HEK293T (cell line): ENCODE data around the gene GTF2IRD1.
"Not testable (repeated sequence)": the region's sequence is repeated elsewhere in the genome, so short reads cannot be mapped to it uniquely, and the experiment has no call there.

Experiments used
- CTCF ChIA-PET: fragments of 350-600 bp; formaldehyde crosslinking; extraction: SDS; loops from one replicate; lab custom pipeline; 2021; ENCODE audit warnings: antibody characterized with exemption, inconsistent platforms; lab: Yijun Ruan, JAX
- POLR2A ChIA-PET: fragments of 350-600 bp; formaldehyde crosslinking; extraction: SDS; loops from one replicate; lab custom pipeline; 2020; ENCODE audit warnings: antibody characterized with exemption, inconsistent platforms; lab: Yijun Ruan, JAX
- DNase-seq: peaks from one replicate; pipeline ENCODE4 v3.0.0; 2012; ENCODE audit warnings: mixed read lengths; ENCODE audit errors: extremely low spot score
- ARNT ChIP-seq: fragments of 450-650 bp; IDR thresholded peaks from 2 replicates; pipeline ENCODE4 v1.6.1; 2017; ENCODE audit warnings: mild to moderate bottlenecking
- BHLHE40 ChIP-seq: fragments of 450-650 bp; IDR thresholded peaks from 2 replicates; pipeline ENCODE4 v1.6.1; 2016; ENCODE audit warnings: mild to moderate bottlenecking, moderate library complexity, borderline replicate concordance
- CTBP1 ChIP-seq: fragments of 450-650 bp; IDR thresholded peaks from 2 replicates; pipeline ENCODE4 v1.6.1; 2016; ENCODE audit warnings: borderline replicate concordance
- ELF4 ChIP-seq: fragments of 450-650 bp; IDR thresholded peaks from 2 replicates; pipeline ENCODE4 v1.6.1; 2017; ENCODE audit warnings: antibody characterized with exemption
- FOXA1 ChIP-seq: fragments of 450-650 bp; IDR thresholded peaks from 2 replicates; pipeline ENCODE4 v1.6.1; 2016; ENCODE audit warnings: mild to moderate bottlenecking
- FOXK2 ChIP-seq: fragments of 450-650 bp; IDR thresholded peaks from 2 replicates; pipeline ENCODE4 v1.6.1; 2016; ENCODE audit warnings: mild to moderate bottlenecking
- FOXM1 ChIP-seq: fragments of 450-650 bp; IDR thresholded peaks from 2 replicates; pipeline ENCODE4 v1.6.1; 2017; ENCODE audit warnings: mild to moderate bottlenecking, borderline replicate concordance
- HDGF ChIP-seq: fragments of 450-650 bp; IDR thresholded peaks from 2 replicates; pipeline ENCODE4 v1.6.1; 2017; ENCODE audit warnings: antibody characterized with exemption, borderline replicate concordance
- L3MBTL2 ChIP-seq: fragments of 450-650 bp; conservative IDR thresholded peaks from 2 replicates; pipeline ENCODE4 v1.6.1; 2016; ENCODE audit warnings: mild to moderate bottlenecking
- LEF1 ChIP-seq: fragments of 450-650 bp; IDR thresholded peaks from 2 replicates; pipeline ENCODE4 v1.6.1; 2017; ENCODE audit warnings: mild to moderate bottlenecking, borderline replicate concordance
- NFRKB ChIP-seq: fragments of 450-650 bp; IDR thresholded peaks from 2 replicates; pipeline ENCODE4 v1.6.1; 2016; ENCODE audit warnings: mild to moderate bottlenecking, moderate library complexity
- PKNOX1 ChIP-seq: fragments of 450-650 bp; IDR thresholded peaks from 2 replicates; pipeline ENCODE4 v1.6.1; 2016
- SP1 ChIP-seq: fragments of 450-650 bp; IDR thresholded peaks from 2 replicates; pipeline ENCODE4 v1.6.1; 2017
- SUZ12 ChIP-seq: fragments of 450-650 bp; IDR thresholded peaks from 2 replicates; pipeline ENCODE4 v1.6.1; 2016; ENCODE audit warnings: mild to moderate bottlenecking
- TARDBP ChIP-seq: fragments of 450-650 bp; IDR thresholded peaks from 2 replicates; pipeline ENCODE4 v1.6.1; 2016
- ZNF384 ChIP-seq: fragments of 450-650 bp; IDR thresholded peaks from 2 replicates; pipeline ENCODE4 v1.6.1; 2016

The GTF2IRD1 gene

GRCh38 chr7:74405899-74406512 lies 47.7 kb upstream of the GTF2IRD1 start:
- DNase-seq = no peak
- CTCF ChIA-PET = interaction anchor here (0.6 to 1.1 kb wide), 3 partner anchors 131 to 200 kb away, joined by 3 read pairs; no protein-coding TSS in a partner anchor
- POLR2A ChIA-PET = no interaction called here
- TF ChIP-seq FOXA1 = no peak
- no peak for TF ChIP-seq L3MBTL2
- TF ChIP-seq SP1 = no peak
- TF ChIP-seq LEF1 = no peak
- TF ChIP-seq TARDBP = no peak
- TF ChIP-seq ELF4 = no peak
- no peak for TF ChIP-seq PKNOX1
- TF ChIP-seq SUZ12 = no peak
- no peak for TF ChIP-seq FOXM1
- no peak for TF ChIP-seq FOXK2
- TF ChIP-seq HDGF = no peak
- no peak for TF ChIP-seq CTBP1

- TF ChIP-seq TARDBP = no peak
- no peak for TF ChIP-seq BHLHE40
- TF ChIP-seq CTBP1 = no peak
- TF ChIP-seq FOXK2 = no peak
- no peak for DNase-seq
- ChIA-PET POLR2A (no interaction called here), CTCF (no interaction called here)
These were observed 45.7 kb upstream of the GTF2IRD1 start for GRCh38 chr7:74407958-74408357.

GRCh38 chr7:74409571-74409970 lies 44.1 kb upstream of the GTF2IRD1 start:
- DNase-seq = no peak
- ChIA-PET POLR2A (no interaction called here), CTCF (interaction anchor here (1.2 to 1.6 kb wide), 2 partner anchors 9 to 157 kb away, joined by 3 to 5 read pairs; no protein-coding TSS in a partner anchor)
- TF ChIP-seq ZNF384 = no peak
- no peak for TF ChIP-seq FOXK2
- no peak for TF ChIP-seq L3MBTL2
- TF ChIP-seq TARDBP = no peak
- no peak for TF ChIP-seq ARNT
- TF ChIP-seq HDGF = no peak
- no peak for TF ChIP-seq CTBP1
- TF ChIP-seq SUZ12 = no peak
- TF ChIP-seq FOXM1 = no peak
- TF ChIP-seq LEF1 = no peak
- TF ChIP-seq PKNOX1 = no peak
- TF ChIP-seq FOXA1 = no peak

GRCh38 chr7:74410772-74411171 lies 42.9 kb upstream of the GTF2IRD1 start:
- ChIA-PET POLR2A (no interaction called here), CTCF (interaction anchor here (0.6 to 1.6 kb wide), 4 partner anchors 10 to 176 kb away, joined by 3 to 5 read pairs (median 3); no protein-coding TSS in a partner anchor)
- TF ChIP-seq ARNT = no peak
- no peak for TF ChIP-seq FOXK2
- no peak for TF ChIP-seq SP1
- TF ChIP-seq PKNOX1 = no peak
- no peak for TF ChIP-seq LEF1
- TF ChIP-seq BHLHE40 = no peak
- TF ChIP-seq NFRKB = no peak
- no peak for TF ChIP-seq ZNF384
- no peak for TF ChIP-seq FOXM1
- DNase-seq = no peak

GRCh38 chr7:74411571-74411970 lies 42.1 kb upstream of the GTF2IRD1 start:
- DNase-seq, POLR2A ChIA-PET: not testable (repeated sequence)
- CTCF ChIA-PET = interaction anchor here (0.6 kb wide), 1 partner anchor 330 kb away, joined by 8 read pairs; no protein-coding TSS in a partner anchor

- no peak for DNase-seq
- POLR2A ChIA-PET = no interaction called here
- CTCF ChIA-PET = interaction anchor here (0.6 kb wide), 1 partner anchor 330 kb away, joined by 8 read pairs; no protein-coding TSS in a partner anchor
- TF ChIP-seq TARDBP (no peak), ZNF384 (no peak), FOXM1 (no peak), L3MBTL2 (no peak), NFRKB (no peak), SUZ12 (no peak), SP1 (no peak), PKNOX1 (no peak), ELF4 (no peak), BHLHE40 (no peak), FOXK2 (no peak), LEF1 (no peak), FOXA1 (no peak)
These were observed 41.6 kb upstream of the GTF2IRD1 start for GRCh38 chr7:74412056-74412455.
